ENCODE data around the gene OR7G3. TPM values are rescaled to one million over a fixed set of nuclear protein-coding genes. Genes with fewer than 3 reads are reported as not detected.

Gene OR7G3
- total RNA-seq, 1 experiment from 2014 or later: not detected

DNA sequence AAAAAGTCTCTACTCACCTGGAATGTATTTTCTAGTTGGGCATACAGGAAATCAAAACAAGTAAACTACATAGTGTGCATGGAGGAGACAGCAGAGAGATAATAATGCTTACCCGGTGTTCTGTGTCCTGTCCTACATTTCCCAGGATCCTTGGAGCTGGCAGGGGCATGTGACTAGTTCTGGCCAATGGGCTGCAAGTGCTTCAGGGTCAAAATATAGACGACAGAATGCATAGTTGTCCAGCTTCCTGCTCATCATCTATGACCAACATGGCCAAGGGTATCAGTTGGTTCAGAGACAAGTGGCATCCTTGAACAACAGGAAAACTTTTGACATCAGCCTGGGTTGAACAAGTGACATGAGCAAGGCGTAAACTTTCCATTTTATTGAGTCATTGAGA lies 21.9 kb upstream of the OR7G3 start:
- Histone ChIP-seq H3K4me3 (ENCODE audit: low read depth, low read length, poor library complexity, severe bottlenecking) (no peak overlapping the region), H3K4me1 (ENCODE audit: insufficient read depth, low read length, poor library complexity, severe bottlenecking) (no peaks in the 10 kb centered on the region), H3K36me3 (ENCODE audit: insufficient read depth, low read length, poor library complexity, severe bottlenecking) (peaks cover 34% of the 10 kb centered on the region), H3K27ac (ENCODE audit: low read depth, low read length, poor library complexity, severe bottlenecking) (no peak overlapping the region), H3K27me3 (replicated peaks; ENCODE audit: insufficient read depth, low read depth, low read length, poor library complexity) (no peaks in the 10 kb centered on the region), H3K9me3 (ENCODE audit: low read depth, low read length, poor library complexity, severe bottlenecking) (peaks cover 67% of the 10 kb centered on the region)
- POLR2A ChIA-PET (ENCODE audit: low non-redundant PET): no interaction called here
- CTCF ChIA-PET: no interaction called here
- TF ChIP-seq, protein P1, sequence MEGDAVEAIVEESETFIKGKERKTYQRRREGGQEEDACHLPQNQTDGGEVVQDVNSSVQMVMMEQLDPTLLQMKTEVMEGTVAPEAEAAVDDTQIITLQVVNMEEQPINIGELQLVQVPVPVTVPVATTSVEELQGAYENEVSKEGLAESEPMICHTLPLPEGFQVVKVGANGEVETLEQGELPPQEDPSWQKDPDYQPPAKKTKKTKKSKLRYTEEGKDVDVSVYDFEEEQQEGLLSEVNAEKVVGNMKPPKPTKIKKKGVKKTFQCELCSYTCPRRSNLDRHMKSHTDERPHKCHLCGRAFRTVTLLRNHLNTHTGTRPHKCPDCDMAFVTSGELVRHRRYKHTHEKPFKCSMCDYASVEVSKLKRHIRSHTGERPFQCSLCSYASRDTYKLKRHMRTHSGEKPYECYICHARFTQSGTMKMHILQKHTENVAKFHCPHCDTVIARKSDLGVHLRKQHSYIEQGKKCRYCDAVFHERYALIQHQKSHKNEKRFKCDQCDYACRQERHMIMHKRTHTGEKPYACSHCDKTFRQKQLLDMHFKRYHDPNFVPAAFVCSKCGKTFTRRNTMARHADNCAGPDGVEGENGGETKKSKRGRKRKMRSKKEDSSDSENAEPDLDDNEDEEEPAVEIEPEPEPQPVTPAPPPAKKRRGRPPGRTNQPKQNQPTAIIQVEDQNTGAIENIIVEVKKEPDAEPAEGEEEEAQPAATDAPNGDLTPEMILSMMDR (conservative IDR thresholded peaks at IDR 0.05; ENCODE audit: low read depth, low read length): no peak
- TF ChIP-seq EZH2 (IDR thresholded peaks at IDR 0.05; ENCODE audit: borderline replicate concordance, low read depth, low read length, poor library complexity, severe bottlenecking): no peak
- no peak for DNase-seq (ENCODE audit: low spot score)
- BruUV-seq (replicated peaks): no TSS peak
- intact Hi-C loops (cut with micrococcal nuclease; ENCODE audit: unreplicated experiment): no loop called here

DNA sequence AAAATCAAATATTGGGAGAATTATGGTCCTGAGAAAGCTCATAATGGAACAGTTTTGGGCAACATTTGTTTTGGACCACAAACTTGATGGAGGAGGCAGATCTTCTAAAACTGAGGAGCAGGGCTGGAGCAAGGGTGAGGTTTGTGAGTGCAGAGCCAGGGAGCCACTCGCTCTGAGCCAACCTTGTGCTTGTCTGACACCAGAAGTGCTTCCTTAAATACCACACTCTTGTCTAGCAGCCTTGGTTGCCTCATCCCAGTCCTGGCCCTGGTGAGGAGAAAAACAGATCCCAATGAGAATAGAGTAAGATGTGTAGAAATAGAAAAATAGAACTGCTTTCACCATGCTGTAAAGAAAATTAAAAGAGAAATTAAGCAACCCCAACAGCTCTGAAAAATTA lies 20.1 kb upstream of the OR7G3 start:
- peaks cover 31% of the 10 kb centered on the region for H3K36me3 ChIP-seq (ENCODE audit: insufficient read depth, low read length, poor library complexity, severe bottlenecking)
- intact Hi-C loops (cut with micrococcal nuclease; ENCODE audit: unreplicated experiment): no loop called here
- no TSS peak for BruUV-seq (replicated peaks)
- no peak overlapping the region for H3K4me3 ChIP-seq (ENCODE audit: low read depth, low read length, poor library complexity, severe bottlenecking)
- H3K27me3 ChIP-seq (replicated peaks; ENCODE audit: insufficient read depth, low read depth, low read length, poor library complexity): no peaks in the 10 kb centered on the region
- CTCF ChIA-PET: no interaction called here
- no peak overlapping the region for H3K27ac ChIP-seq (ENCODE audit: low read depth, low read length, poor library complexity, severe bottlenecking)
- POLR2A ChIA-PET (ENCODE audit: low non-redundant PET): interaction anchor here (0.6 kb wide), 1 partner anchor 205 kb away, joined by 3 read pairs; no protein-coding TSS in a partner anchor
- no peaks in the 10 kb centered on the region for H3K4me1 ChIP-seq (ENCODE audit: insufficient read depth, low read length, poor library complexity, severe bottlenecking)
- H3K9me3 ChIP-seq (ENCODE audit: low read depth, low read length, poor library complexity, severe bottlenecking): peaks cover 62% of the 10 kb centered on the region
- no peak for DNase-seq (ENCODE audit: low spot score)
- TF ChIP-seq, protein P1 (conservative IDR thresholded peaks at IDR 0.05; ENCODE audit: low read depth, low read length): no peak
- TF ChIP-seq EZH2 (IDR thresholded peaks at IDR 0.05; ENCODE audit: borderline replicate concordance, low read depth, low read length, poor library complexity, severe bottlenecking): no peak

DNA sequence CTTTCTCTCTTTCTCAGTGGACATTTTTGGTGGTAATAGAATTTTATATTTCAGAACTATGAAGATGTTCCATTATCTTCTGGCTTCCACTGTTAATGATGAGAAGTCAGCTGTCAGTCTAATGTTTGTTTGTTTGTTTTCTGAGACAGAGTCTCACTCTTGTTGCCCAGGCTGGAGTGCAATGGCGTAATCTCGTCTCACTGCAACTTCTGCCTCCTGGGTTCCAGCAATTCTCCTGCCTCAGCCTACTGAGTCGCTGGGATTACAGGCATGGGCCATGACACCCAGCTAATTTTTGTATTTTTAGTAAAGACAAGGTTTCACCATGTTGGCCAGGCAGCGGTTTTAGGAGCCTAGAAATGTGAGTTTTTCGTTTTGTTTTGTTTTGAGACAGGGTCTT lies 18.2 kb upstream of the OR7G3 start:
- intact Hi-C loops (cut with micrococcal nuclease; ENCODE audit: unreplicated experiment): no loop called here
- Histone ChIP-seq H3K36me3 (ENCODE audit: insufficient read depth, low read length, poor library complexity, severe bottlenecking) (peaks cover 36% of the 10 kb centered on the region), H3K27ac (ENCODE audit: low read depth, low read length, poor library complexity, severe bottlenecking) (no peak overlapping the region), H3K9me3 (ENCODE audit: low read depth, low read length, poor library complexity, severe bottlenecking) (peaks cover 50% of the 10 kb centered on the region), H3K4me1 (ENCODE audit: insufficient read depth, low read length, poor library complexity, severe bottlenecking) (no peaks in the 10 kb centered on the region), H3K27me3 (replicated peaks; ENCODE audit: insufficient read depth, low read depth, low read length, poor library complexity) (no peaks in the 10 kb centered on the region), H3K4me3 (ENCODE audit: low read depth, low read length, poor library complexity, severe bottlenecking) (no peak overlapping the region)
- BruUV-seq (replicated peaks): no TSS peak
- POLR2A ChIA-PET (ENCODE audit: low non-redundant PET): no interaction called here
- TF ChIP-seq, protein P1 (conservative IDR thresholded peaks at IDR 0.05; ENCODE audit: low read depth, low read length): no peak
- no peak for TF ChIP-seq EZH2 (IDR thresholded peaks at IDR 0.05; ENCODE audit: borderline replicate concordance, low read depth, low read length, poor library complexity, severe bottlenecking)
- no peak for DNase-seq (ENCODE audit: low spot score)
- CTCF ChIA-PET: no interaction called here
